GM18505 (cell line): Measurements from ENCODE around the gene PRKAG2.

Source experiments
- ATAC-seq: cut with Tn5 transposase; IDR thresholded peaks from one replicate; pipeline ENCODE4 v1.9.1; 2021; ENCODE audit not compliant: unreplicated experiment
- POLR2A ChIP-seq: IDR thresholded peaks from 4 replicates; pipeline ENCODE4 v1.6.1; 2011; ENCODE audit warnings: borderline replicate concordance; ENCODE audit not compliant: insufficient read depth, insufficient read length; ENCODE audit errors: extremely low read depth

The PRKAG2 gene

GRCh38 chr7:151769188-151769821 is 107.6 kb downstream of the PRKAG2 start:
- ATAC-seq = peak; percentile 85
- TF ChIP-seq POLR2A = no peak

GRCh38 chr7:151768805-151769187 is 108.1 kb downstream of the PRKAG2 start:
- no peak for TF ChIP-seq POLR2A
- no peak for ATAC-seq

GRCh38 chr7:151767557-151767956 is 109.4 kb downstream of the PRKAG2 start:
- no peak for TF ChIP-seq POLR2A
- no peak for ATAC-seq

- ATAC-seq = no peak
These were observed 112.6 kb downstream of the PRKAG2 start for GRCh38 chr7:151764056-151764920.

GRCh38 chr7:151763420-151763984 is 113.4 kb downstream of the PRKAG2 start:
- no peak for TF ChIP-seq POLR2A
- ATAC-seq = no peak

More at GRCh38 chr7:151764056-151764920, 112.6 kb downstream of the PRKAG2 start:
- TF ChIP-seq POLR2A = no peak

- no peak for ATAC-seq
- no peak for TF ChIP-seq POLR2A
These were observed 114.2 kb downstream of the PRKAG2 start for GRCh38 chr7:151762583-151763245.

- no peak for ATAC-seq
- no peak for TF ChIP-seq POLR2A
These were observed 115.0 kb downstream of the PRKAG2 start for GRCh38 chr7:151761957-151762356.

GRCh38 chr7:151761231-151761630 is 115.7 kb downstream of the PRKAG2 start:
- ATAC-seq = no peak
- TF ChIP-seq POLR2A = no peak

GRCh38 chr7:151759591-151760042 is 117.3 kb downstream of the PRKAG2 start:
- no peak for TF ChIP-seq POLR2A
- ATAC-seq = no peak

- ATAC-seq = no peak
- no peak for TF ChIP-seq POLR2A
These were observed 118.0 kb downstream of the PRKAG2 start for GRCh38 chr7:151758622-151759540.

GRCh38 chr7:151757274-151757673 is 119.6 kb downstream of the PRKAG2 start:
- ATAC-seq = no peak

GRCh38 chr7:151756866-151757265 is 120.0 kb downstream of the PRKAG2 start:
- no peak for TF ChIP-seq POLR2A

More at GRCh38 chr7:151757274-151757673, 119.6 kb downstream of the PRKAG2 start:
- no peak for TF ChIP-seq POLR2A

GRCh38 chr7:151756076-151756731 is 120.7 kb downstream of the PRKAG2 start:
- no peak for TF ChIP-seq POLR2A
- no peak for ATAC-seq

More at GRCh38 chr7:151756866-151757265, 120.0 kb downstream of the PRKAG2 start:
- ATAC-seq = no peak
